Measurements from ENCODE around the gene PTPN21.

PTPN21 gene

GRCh38 chr14:88504602-88505001, 50.2 kb downstream of the PTPN21 start:
- DNase-seq, result no peak

DNA sequence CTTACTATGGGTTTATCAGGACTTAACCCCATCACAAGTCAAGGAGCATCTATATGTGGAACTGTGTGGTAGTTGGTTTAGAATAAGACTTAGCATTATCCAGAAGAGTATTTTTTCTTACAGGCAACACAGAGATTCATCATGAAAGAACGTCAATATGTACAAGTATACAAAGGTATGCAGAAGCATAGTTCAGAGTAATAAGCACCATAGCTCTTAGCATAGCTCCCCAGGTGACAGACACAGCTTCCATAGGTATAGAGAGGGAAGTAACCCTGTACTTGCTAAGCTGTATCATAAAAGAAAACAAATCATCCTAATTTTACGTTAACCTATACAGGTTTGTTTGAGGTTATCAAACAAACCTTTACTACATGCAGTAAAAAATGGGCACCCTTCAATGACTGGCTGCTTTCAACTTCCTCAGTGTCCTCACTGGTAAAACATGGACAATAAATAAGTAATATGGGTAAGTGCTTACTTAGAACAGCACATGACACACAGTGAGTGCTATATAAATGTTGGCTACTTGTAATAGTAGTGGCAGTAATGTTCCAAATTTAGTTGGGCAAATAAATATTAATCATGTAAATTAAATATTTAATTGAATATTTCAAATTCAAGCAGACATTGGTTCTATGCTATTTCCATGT, 50.9 kb downstream of the PTPN21 start:
- DNase-seq, result no peak

- DNase-seq, result no peak
Measured at GRCh38 chr14:88502740-88503139, 52.1 kb downstream of the PTPN21 start.

DNA sequence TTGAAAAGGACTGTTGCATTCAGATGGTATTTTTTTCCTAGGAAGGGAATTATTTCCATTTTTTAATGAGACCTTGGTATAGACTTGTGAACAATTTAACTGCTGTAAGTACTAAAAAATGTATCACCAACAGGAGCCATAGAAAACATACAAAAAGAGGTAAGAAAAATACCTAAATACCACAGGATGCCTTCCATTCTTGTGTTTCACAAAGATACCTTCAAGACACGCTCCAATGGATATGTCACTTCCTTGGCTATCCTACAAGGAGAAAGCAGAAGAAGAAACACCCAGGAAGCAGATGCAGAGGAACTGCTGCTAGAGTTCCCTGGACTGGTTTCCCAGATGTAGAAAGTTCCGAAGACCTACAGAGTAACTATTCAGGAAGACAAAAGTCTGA, 54.2 kb downstream of the PTPN21 start:
- DNase-seq, result no peak

DNA sequence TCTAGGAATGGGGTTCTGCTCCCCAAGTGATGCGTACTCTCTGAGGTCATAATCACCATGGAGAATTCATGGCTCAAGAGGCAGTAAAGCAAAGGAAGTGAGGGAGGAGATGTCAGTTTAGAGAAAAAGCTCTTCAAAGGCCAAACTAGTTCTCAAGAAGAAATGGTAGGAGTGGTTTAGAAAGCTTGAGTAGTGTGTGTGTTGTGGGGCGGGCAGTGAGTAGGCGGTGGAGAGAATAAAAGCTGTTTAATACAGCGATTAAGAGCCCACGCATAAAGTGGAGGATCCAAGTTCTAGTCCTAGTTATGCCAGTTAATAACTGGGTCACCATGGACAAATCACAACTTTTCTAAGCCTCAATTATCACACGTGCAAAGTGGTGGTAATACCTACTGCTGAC, 55.6 kb downstream of the PTPN21 start:
- DNase-seq, result no peak

GRCh38 chr14:88496414-88496813, 58.4 kb downstream of the PTPN21 start:
- DNase-seq, result no peak

GRCh38 chr14:88493392-88494185, 61.2 kb downstream of the PTPN21 start:
- no peak for DNase-seq

DNA sequence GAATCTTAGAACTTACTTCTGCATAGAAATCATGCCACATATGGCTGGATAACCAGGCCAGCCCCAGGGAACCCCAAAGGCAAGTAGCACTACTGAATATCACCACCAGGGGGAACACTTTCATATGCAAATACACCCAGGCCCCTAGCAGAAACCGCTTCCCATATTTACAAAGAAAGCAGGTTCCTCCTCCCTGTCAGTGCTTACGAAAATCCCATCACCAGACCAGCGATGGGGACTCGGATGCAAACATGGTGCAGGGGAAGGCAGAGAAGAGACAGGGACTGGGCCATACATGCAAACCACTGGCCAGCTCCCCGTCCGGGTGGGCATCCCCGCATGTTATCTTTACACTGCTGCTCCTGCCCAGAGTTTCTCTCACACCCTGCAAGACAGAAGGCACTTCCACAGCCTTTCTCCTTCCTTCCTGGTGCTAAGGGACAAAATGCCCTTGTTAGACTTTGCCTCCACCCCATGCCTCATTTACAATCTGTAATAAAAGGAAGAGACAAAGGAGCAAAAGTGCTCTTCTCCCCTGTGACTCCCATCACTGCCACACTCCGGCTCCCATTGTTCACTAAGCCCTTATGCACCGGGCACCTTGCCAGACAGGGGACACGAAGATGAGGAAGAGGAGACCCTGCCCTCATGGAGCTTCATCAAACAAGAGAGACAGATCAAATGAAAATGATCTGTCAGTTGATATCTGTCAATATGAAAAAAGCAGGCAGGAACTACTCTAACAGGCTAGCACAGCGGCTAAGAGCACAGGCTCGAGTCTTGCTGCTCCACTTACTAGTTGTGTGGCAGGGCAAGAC, 62.3 kb downstream of the PTPN21 start:
- peak in 12 of 14 donors; percentile 10 to 62 (median 30) for DNase-seq

GRCh38 chr14:88490168-88490567, 64.6 kb downstream of the PTPN21 start:
- no peak for DNase-seq

- no peak for DNase-seq
Measured at GRCh38 chr14:88488897-88489296, 65.9 kb downstream of the PTPN21 start.

DNA sequence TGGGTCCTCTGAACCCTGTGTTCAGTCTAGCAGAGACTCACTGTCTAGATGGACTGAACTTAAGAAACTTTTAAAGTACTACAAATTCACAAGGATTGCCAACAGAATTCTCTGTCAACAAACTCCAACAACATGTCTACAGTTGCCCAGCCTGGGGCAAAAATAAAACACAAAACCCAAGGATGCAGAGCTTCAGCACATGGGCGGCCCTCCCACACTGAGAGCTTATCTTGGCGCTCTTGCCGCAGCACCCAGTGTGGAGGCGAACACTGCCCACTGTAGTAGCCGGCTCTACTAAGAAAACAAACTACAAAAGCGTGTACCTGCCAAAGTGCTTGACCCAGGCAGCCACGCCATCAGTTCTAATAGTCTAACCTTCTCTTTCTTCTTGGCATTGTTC, 66.7 kb downstream of the PTPN21 start:
- no peak for DNase-seq

- DNase-seq, result no peak
Measured at GRCh38 chr14:88482524-88482923, 72.3 kb downstream of the PTPN21 start.

- no peak for DNase-seq
Measured at GRCh38 chr14:88481794-88482193, 73.0 kb downstream of the PTPN21 start.

- DNase-seq, result no peak
Measured at GRCh38 chr14:88481059-88481458, 73.7 kb downstream of the PTPN21 start.

- no peak for DNase-seq
Measured at GRCh38 chr14:88479574-88479987, 75.2 kb downstream of the PTPN21 start.

DNA sequence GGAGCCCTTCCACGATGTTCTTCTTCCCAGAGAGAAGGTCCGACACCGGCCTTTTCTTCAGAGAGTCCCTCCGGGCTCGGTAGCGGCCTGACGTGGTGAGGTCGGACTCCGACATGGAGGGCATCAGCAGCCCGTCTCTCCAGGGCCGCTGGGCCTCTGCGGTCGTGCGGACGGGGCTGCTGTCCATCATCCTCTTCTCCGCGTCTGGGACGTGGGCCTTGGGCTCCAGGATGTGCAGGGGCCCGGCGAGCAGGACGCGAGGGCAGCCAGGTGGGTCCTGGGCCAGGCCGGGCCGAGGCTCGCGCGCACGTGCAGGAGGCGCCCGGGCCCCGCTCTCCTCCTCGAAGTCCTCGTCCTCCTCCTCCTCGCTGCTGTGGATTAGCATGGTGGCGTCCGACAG, 75.9 kb downstream of the PTPN21 start:
- no peak for DNase-seq

- DNase-seq, result no peak
Measured at GRCh38 chr14:88477513-88478250, 77.1 kb downstream of the PTPN21 start.

GRCh38 chr14:88476825-88477224, 78.0 kb downstream of the PTPN21 start:
- no peak for DNase-seq

- DNase-seq, result no peak
Measured at GRCh38 chr14:88476214-88476774, 78.5 kb downstream of the PTPN21 start.

GRCh38 chr14:88473791-88474190, 81.0 kb downstream of the PTPN21 start:
- no peak for DNase-seq

GRCh38 chr14:88470542-88471440, 84.0 kb downstream of the PTPN21 start:
- no peak for DNase-seq

Measured in C1 segment of cervical spinal cord (tissue), 14 donors.